Smooth muscle cell (in vitro differentiated cells): Measurements from ENCODE around the gene ZNF280D. TPM values are rescaled to one million over a fixed set of nuclear protein-coding genes. Genes with fewer than 3 reads are reported as not detected.
A peak's percentile ranks its signal among the peaks of the same experiment; 100 is the strongest.

Experiments used
- DNase-seq: peaks from one replicate; lab custom pipeline; 2025; ENCODE audit not compliant: unreplicated experiment; lab: John Stamatoyannopoulos, UW
- H2AFZ ChIP-seq: fragments of 200-600 bp; sonication (generic); 2 replicates; pipeline ENCODE4 v1.6.0; 2016; ENCODE audit warnings: antibody characterized with exemption, low read depth, mild to moderate bottlenecking
- H3F3A ChIP-seq: fragments of 200-600 bp; sonication (generic); 2 replicates; pipeline ENCODE4 v1.6.0; 2017; ENCODE audit warnings: antibody characterized with exemption, low read depth
- H3K27ac ChIP-seq: fragments of 200-600 bp; sonication (generic); 2 replicates; pipeline ENCODE4 v1.5.1; 2016; ENCODE audit warnings: low read depth, mild to moderate bottlenecking
- H3K27me3 ChIP-seq: fragments of 200-600 bp; sonication (generic); 2 replicates; pipeline ENCODE4 v1.6.1; 2016; ENCODE audit warnings: low read depth, mild to moderate bottlenecking
- H3K36me3 ChIP-seq: fragments of 200-600 bp; sonication (generic); 2 replicates; pipeline ENCODE4 v1.5.1; 2016; ENCODE audit warnings: low read depth
- H3K4me1 ChIP-seq: fragments of 200-600 bp; sonication (generic); 2 replicates; pipeline ENCODE4 v1.5.1; 2016; ENCODE audit warnings: low read depth
- H3K4me2 ChIP-seq: fragments of 200-600 bp; sonication (generic); 2 replicates; pipeline ENCODE4 v1.6.0; 2016; ENCODE audit warnings: mild to moderate bottlenecking
- H3K4me3 ChIP-seq: fragments of 200-600 bp; sonication (generic); 2 replicates; pipeline ENCODE4 v1.5.1; 2016; ENCODE audit warnings: mild to moderate bottlenecking
- H3K79me2 ChIP-seq: fragments of 200-600 bp; sonication (generic); 2 replicates; pipeline ENCODE4 v1.6.0; 2016; ENCODE audit warnings: low read depth, mild to moderate bottlenecking
- H3K9ac ChIP-seq: fragments of 200-600 bp; sonication (generic); 2 replicates; pipeline ENCODE4 v1.6.0; 2016; ENCODE audit warnings: low read depth
- H3K9me3 ChIP-seq: fragments of 200-600 bp; sonication (generic); replicated peaks from 2 replicates; pipeline ENCODE4 v1.5.1; 2016; ENCODE audit warnings: low read depth
- H4K20me1 ChIP-seq: fragments of 200-600 bp; sonication (generic); 2 replicates; pipeline ENCODE4 v1.6.0; 2016; ENCODE audit warnings: low read depth
- CTCF ChIP-seq: fragments of 200-600 bp; sonication (generic); IDR thresholded peaks from 2 replicates; pipeline ENCODE4 v1.5.1; 2017; ENCODE audit warnings: borderline replicate concordance, mild to moderate bottlenecking, antibody characterized with exemption; ENCODE audit not compliant: insufficient read depth, poor library complexity, severe bottlenecking
- WGBS: methylation state at CpG from one replicate; pipeline ENCODE4 v1.1.7; 2016; ENCODE audit warnings: low lambda C conversion rate; 5-methylcytosine and 5-hydroxymethylcytosine counted together
- polyA plus RNA-seq: library from polyadenylated mRNA; unstranded; fragments of >200 nt; fragmentation: Nextera tagmentation; extraction: Ambion mirVana; gene quantifications from 2 replicates; pipeline ENCODE4 v1.2.1, GENCODE V29; 2016
- total RNA-seq: library from RNA; depleted of rRNA; stranded (reverse); fragments of >200 nt; gene quantifications from 2 replicates; pipeline ENCODE4 v1.2.3, GENCODE V29; 2014

The ZNF280D gene
- total and polyA plus RNA-seq, 2 experiments from 2014 or later = 0.94 to 4.3 TPM

- H3K4me2 ChIP-seq = no peak overlapping the region
- no peaks in the 10 kb centered on the region for H3K4me1 ChIP-seq
- H3K9ac ChIP-seq = no peak overlapping the region
- no peak for TF ChIP-seq CTCF
- no peak overlapping the region for H3K27ac ChIP-seq
- no peaks in the 10 kb centered on the region for H3F3A ChIP-seq
- no peaks in the 10 kb centered on the region for H4K20me1 ChIP-seq
- H3K4me3 ChIP-seq = no peak overlapping the region
- no peak for DNase-seq
- H3K27me3 ChIP-seq = no peaks in the 10 kb centered on the region
- no peaks in the 10 kb centered on the region for H3K9me3 ChIP-seq
- H2AFZ ChIP-seq = no peak overlapping the region
- no peaks in the 10 kb centered on the region for H3K36me3 ChIP-seq
- H3K79me2 ChIP-seq = no peaks in the 10 kb centered on the region
- 69% methylated on average over 1 of the region's 1 CpG for WGBS
Observed at GRCh38 chr15:56699743-56700142, 33.6 kb downstream of the ZNF280D start.

GRCh38 chr15:56698270-56698669 lies 35.0 kb downstream of the ZNF280D start:
- Histone ChIP-seq H3K9ac (no peak overlapping the region), H3K4me2 (no peak overlapping the region), H3K4me3 (no peak overlapping the region), H3K36me3 (no peaks in the 10 kb centered on the region), H4K20me1 (no peaks in the 10 kb centered on the region), H3K79me2 (no peaks in the 10 kb centered on the region), H2AFZ (no peak overlapping the region), H3F3A (no peaks in the 10 kb centered on the region), H3K4me1 (no peaks in the 10 kb centered on the region), H3K27ac (no peak overlapping the region), H3K9me3 (no peaks in the 10 kb centered on the region), H3K27me3 (no peaks in the 10 kb centered on the region)
- TF ChIP-seq CTCF = no peak
- 99% methylated on average over 2 of the region's 2 CpGs for WGBS
- no peak for DNase-seq

- H3K4me2 ChIP-seq = peak overlapping the region; percentile 49
- H3K27me3 ChIP-seq = no peaks in the 10 kb centered on the region
- WGBS = 29% methylated on average over 3 of the region's 3 CpGs
- H3K36me3 ChIP-seq = no peaks in the 10 kb centered on the region
- H3K9me3 ChIP-seq = no peaks in the 10 kb centered on the region
- no peak for DNase-seq
- no peaks in the 10 kb centered on the region for H3F3A ChIP-seq
- no peak overlapping the region for H3K27ac ChIP-seq
- no peak overlapping the region for H3K4me3 ChIP-seq
- H3K79me2 ChIP-seq = no peaks in the 10 kb centered on the region
- no peaks in the 10 kb centered on the region for H4K20me1 ChIP-seq
- TF ChIP-seq CTCF = no peak
- H3K9ac ChIP-seq = no peak overlapping the region
- peak overlapping the region; percentile 46 for H2AFZ ChIP-seq
- H3K4me1 ChIP-seq = no peaks in the 10 kb centered on the region
Observed at GRCh38 chr15:56693761-56694160, 39.5 kb downstream of the ZNF280D start.

GRCh38 chr15:56690733-56691132 lies 42.6 kb downstream of the ZNF280D start:
- no peak for TF ChIP-seq CTCF
- H3K4me3 ChIP-seq = no peak overlapping the region
- DNase-seq = no peak
- 91% methylated on average over 1 of the region's 1 CpG for WGBS
- H2AFZ ChIP-seq = no peak overlapping the region
- no peak overlapping the region for H3K27ac ChIP-seq
- no peaks in the 10 kb centered on the region for H4K20me1 ChIP-seq
- no peaks in the 10 kb centered on the region for H3K36me3 ChIP-seq
- no peak overlapping the region for H3K9ac ChIP-seq
- H3K4me2 ChIP-seq = no peak overlapping the region
- no peaks in the 10 kb centered on the region for H3K4me1 ChIP-seq
- no peaks in the 10 kb centered on the region for H3F3A ChIP-seq
- no peaks in the 10 kb centered on the region for H3K79me2 ChIP-seq
- no peaks in the 10 kb centered on the region for H3K9me3 ChIP-seq
- H3K27me3 ChIP-seq = no peaks in the 10 kb centered on the region
